GM06990 (cell line): ENCODE data around the gene PID1.

Experiments used
- DNase-seq: peaks from one replicate; pipeline ENCODE4 v3.0.0-alpha.2; 2011; ENCODE audit not compliant: insufficient read length; ENCODE audit errors: extremely low read depth
- H3K27me3 ChIP-seq: replicated peaks from 2 replicates; pipeline ENCODE4 v1.6.0; 2011; ENCODE audit warnings: low read length; ENCODE audit not compliant: control insufficient read depth, insufficient read depth
- H3K36me3 ChIP-seq: 2 replicates; pipeline ENCODE4 v1.5.1; 2011; ENCODE audit warnings: low read length; ENCODE audit not compliant: control insufficient read depth, insufficient read depth
- H3K4me3 ChIP-seq: replicated peaks from 2 replicates; pipeline ENCODE4 v1.5.1; 2011; ENCODE audit warnings: low read depth, mild to moderate bottlenecking, control low read depth, low read length
- CTCF ChIP-seq: IDR thresholded peaks from 2 replicates; pipeline ENCODE4 v1.5.1; 2011; ENCODE audit warnings: low read length, control low read depth, mild to moderate bottlenecking, inconsistent platforms; ENCODE audit not compliant: insufficient read depth, poor library complexity, severe bottlenecking

PID1 gene

GRCh38 chr2:229169751-229170150, 101.3 kb downstream of the PID1 start:
- Histone ChIP-seq H3K36me3 (no peaks in the 10 kb centered on the region), H3K27me3 (no peaks in the 10 kb centered on the region), H3K4me3 (no peak overlapping the region)
- no peak for DNase-seq
- no peak for TF ChIP-seq CTCF

GRCh38 chr2:229164545-229165249, 106.4 kb downstream of the PID1 start:
- TF ChIP-seq CTCF, result no peak
- DNase-seq, result no peak
- H3K36me3 ChIP-seq, result no peaks in the 10 kb centered on the region
- H3K27me3 ChIP-seq, result no peaks in the 10 kb centered on the region
- no peak overlapping the region for H3K4me3 ChIP-seq

- no peaks in the 10 kb centered on the region for H3K36me3 ChIP-seq
- H3K27me3 ChIP-seq, result no peaks in the 10 kb centered on the region
- no peak for DNase-seq
- no peak overlapping the region for H3K4me3 ChIP-seq
- no peak for TF ChIP-seq CTCF
Measured at GRCh38 chr2:229163893-229164292, 107.2 kb downstream of the PID1 start.

DNA sequence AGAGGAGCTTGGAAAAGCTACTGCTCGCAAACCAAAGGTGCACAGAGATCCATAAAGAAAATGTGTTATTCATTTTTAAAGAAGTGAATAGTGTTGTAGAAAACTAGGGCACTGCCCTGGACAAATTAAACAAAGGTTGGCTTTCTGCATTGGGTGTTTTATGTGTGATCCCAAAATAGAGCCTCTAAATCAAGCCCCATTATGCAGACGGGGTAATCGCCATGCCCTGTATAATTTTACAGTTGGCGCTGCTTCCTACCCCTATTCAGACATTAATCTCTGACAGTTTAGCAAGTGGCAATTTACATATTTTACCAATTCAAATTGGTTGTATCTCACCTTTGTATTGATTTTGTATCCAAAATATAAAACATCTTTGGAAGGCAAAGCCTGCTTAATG, 109.1 kb downstream of the PID1 start:
- Histone ChIP-seq H3K27me3 (no peaks in the 10 kb centered on the region), H3K4me3 (no peak overlapping the region), H3K36me3 (no peaks in the 10 kb centered on the region)
- no peak for DNase-seq
- TF ChIP-seq CTCF, result no peak

- DNase-seq, result no peak
- H3K36me3 ChIP-seq, result no peaks in the 10 kb centered on the region
- H3K27me3 ChIP-seq, result no peaks in the 10 kb centered on the region
- H3K4me3 ChIP-seq, result no peak overlapping the region
- no peak for TF ChIP-seq CTCF
Measured at GRCh38 chr2:229160984-229161383, 110.1 kb downstream of the PID1 start.

DNA sequence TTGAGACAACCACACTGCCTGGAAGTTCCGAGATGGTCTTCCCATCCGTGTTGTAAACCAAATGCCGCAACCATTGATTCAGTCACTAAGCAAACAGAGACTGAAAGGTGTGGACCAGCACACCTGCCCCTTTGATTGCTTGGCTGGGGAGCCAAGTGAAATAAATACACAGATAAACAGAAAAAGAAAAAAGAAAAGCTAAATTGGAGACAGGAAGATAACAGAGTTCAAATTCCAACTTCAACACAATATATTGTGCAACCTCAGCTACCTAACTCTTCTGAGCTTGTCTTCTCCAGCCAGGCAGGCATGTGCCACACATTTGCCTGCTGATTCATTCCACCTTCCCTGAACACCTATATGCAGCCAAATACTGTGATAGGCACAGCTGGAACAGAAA, 110.9 kb downstream of the PID1 start:
- Histone ChIP-seq H3K4me3 (no peak overlapping the region), H3K36me3 (no peaks in the 10 kb centered on the region), H3K27me3 (no peaks in the 10 kb centered on the region)
- DNase-seq, result no peak
- no peak for TF ChIP-seq CTCF
